ENCODE data around the gene BEST3. TPM values are rescaled to one million over a fixed set of nuclear protein-coding genes. Genes with fewer than 3 reads are reported as not detected.

The BEST3 gene
- total RNA-seq, 6 experiments from 2014 or later: not detected

GRCh38 chr12:69633061-69633460, 66.0 kb downstream of the BEST3 start:
- Histone ChIP-seq H3K27ac (no peak overlapping the region), H3K9me3 (no peaks in the 10 kb centered on the region), H3K4me3 (no peak overlapping the region), H3K4me1 (no peaks in the 10 kb centered on the region), H3K27me3 (no peaks in the 10 kb centered on the region), H3K36me3 (no peaks in the 10 kb centered on the region)
- WGBS (ENCODE audit: insufficient coverage, low coverage, low lambda C conversion rate, missing lambda C conversion rate): 92% methylated on average over 2 of the region's 2 CpGs
- TF ChIP-seq POLR2A (IDR thresholded peaks at IDR 0.05) (no peak), CTCF (IDR thresholded peaks at IDR 0.05) (no peak)
- DNase-seq: no peak
- no peak for ATAC-seq
- intact Hi-C loops (cut with DNase I): no loop called here

DNA sequence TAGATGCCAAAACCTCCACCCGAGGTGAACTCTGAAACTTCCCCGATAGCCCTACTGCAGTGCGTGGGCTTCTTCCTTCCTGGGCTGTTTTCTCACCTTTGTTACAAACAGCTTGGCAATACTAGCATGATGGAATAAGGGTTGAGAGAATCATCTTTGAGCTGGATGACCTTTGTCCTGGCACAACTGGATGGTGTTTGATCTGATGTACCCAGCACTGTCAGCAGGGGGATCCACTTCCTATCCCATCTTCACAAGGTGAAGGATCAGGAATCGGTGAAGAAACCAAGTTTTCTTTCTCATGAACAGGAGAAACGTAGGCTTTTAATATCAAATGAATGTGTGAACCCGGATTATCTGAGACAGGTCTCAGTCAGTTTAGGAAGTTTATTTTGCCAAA, 68.9 kb downstream of the BEST3 start:
- H3K4me3 ChIP-seq: no peak overlapping the region
- TF ChIP-seq CTCF (IDR thresholded peaks at IDR 0.05) (no peak), POLR2A (IDR thresholded peaks at IDR 0.05) (no peak)
- ATAC-seq: peak in 1 of 4 donors; percentile 30
- no peak overlapping the region for H3K27ac ChIP-seq
- intact Hi-C loops (cut with DNase I): no loop called here
- H3K9me3 ChIP-seq: no peaks in the 10 kb centered on the region
- no peaks in the 10 kb centered on the region for H3K4me1 ChIP-seq
- no peak for DNase-seq
- WGBS (ENCODE audit: insufficient coverage, low coverage, low lambda C conversion rate, missing lambda C conversion rate): 70% methylated on average over 4 of the region's 6 CpGs
- H3K36me3 ChIP-seq: no peaks in the 10 kb centered on the region
- no peaks in the 10 kb centered on the region for H3K27me3 ChIP-seq

DNA sequence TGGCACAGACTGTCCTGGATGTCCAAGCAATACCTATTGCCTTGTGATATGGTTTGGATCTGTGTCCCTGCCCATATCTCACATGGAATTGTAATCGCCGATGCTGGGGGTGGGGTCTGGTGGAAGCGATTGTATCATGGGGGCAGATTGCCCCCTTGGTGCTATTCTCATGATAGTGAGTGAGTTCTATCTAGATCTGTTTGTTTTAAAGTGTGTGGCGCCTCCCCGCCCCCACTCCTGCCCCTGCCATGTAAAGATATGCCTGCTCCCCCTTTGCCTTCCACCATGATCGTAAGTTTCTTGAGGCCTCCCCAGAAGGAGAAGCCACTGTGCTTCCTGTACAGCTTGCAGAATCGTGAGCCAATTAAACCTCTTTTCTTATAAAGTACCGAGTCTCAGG, 71.6 kb downstream of the BEST3 start:
- intact Hi-C loops (cut with DNase I): no loop called here
- no peaks in the 10 kb centered on the region for H3K27me3 ChIP-seq
- H3K4me1 ChIP-seq: no peaks in the 10 kb centered on the region
- no peaks in the 10 kb centered on the region for H3K36me3 ChIP-seq
- TF ChIP-seq POLR2A (IDR thresholded peaks at IDR 0.05): no peak
- no peak for TF ChIP-seq CTCF (IDR thresholded peaks at IDR 0.05)
- DNase-seq: no peak
- no peak for ATAC-seq
- WGBS (ENCODE audit: insufficient coverage, low coverage, low lambda C conversion rate, missing lambda C conversion rate): 49% methylated on average over 5 of the region's 8 CpGs
- H3K4me3 ChIP-seq: no peak overlapping the region
- H3K27ac ChIP-seq: no peak overlapping the region
- no peaks in the 10 kb centered on the region for H3K9me3 ChIP-seq

- H3K27me3 ChIP-seq: no peaks in the 10 kb centered on the region
- intact Hi-C loops (cut with DNase I): no loop called here
- H3K9me3 ChIP-seq: no peaks in the 10 kb centered on the region
- DNase-seq (peak in 1 of 3 donors; percentile 48), ATAC-seq (peak in 1 of 4 donors; percentile 34)
- H3K36me3 ChIP-seq: no peaks in the 10 kb centered on the region
- 88% methylated on average over 8 of the region's 13 CpGs for WGBS (ENCODE audit: insufficient coverage, low coverage, low lambda C conversion rate, missing lambda C conversion rate)
- TF ChIP-seq CTCF (IDR thresholded peaks at IDR 0.05) (no peak), POLR2A (IDR thresholded peaks at IDR 0.05) (no peak)
- H3K4me3 ChIP-seq: no peak overlapping the region
- H3K4me1 ChIP-seq: no peaks in the 10 kb centered on the region
- H3K27ac ChIP-seq: no peak overlapping the region
Measured at GRCh38 chr12:69623970-69624369, 75.1 kb downstream of the BEST3 start.

- H3K4me3 ChIP-seq: no peak overlapping the region
- WGBS (ENCODE audit: insufficient coverage, low coverage, low lambda C conversion rate, missing lambda C conversion rate): 90% methylated on average over 2 of the region's 2 CpGs
- no peaks in the 10 kb centered on the region for H3K36me3 ChIP-seq
- ATAC-seq (no peak), DNase-seq (no peak)
- intact Hi-C loops (cut with DNase I): no loop called here
- H3K27me3 ChIP-seq: no peaks in the 10 kb centered on the region
- H3K4me1 ChIP-seq: no peaks in the 10 kb centered on the region
- H3K27ac ChIP-seq: no peak overlapping the region
- no peaks in the 10 kb centered on the region for H3K9me3 ChIP-seq
- TF ChIP-seq POLR2A (IDR thresholded peaks at IDR 0.05): no peak
- TF ChIP-seq CTCF (IDR thresholded peaks at IDR 0.05): no peak
Measured at GRCh38 chr12:69621551-69621950, 77.6 kb downstream of the BEST3 start.
